Panc1 (cell line): ENCODE measurements around the gene PROX2. TPM values are rescaled to one million over a fixed set of nuclear protein-coding genes. Genes with fewer than 3 reads are reported as not detected.

Experiments used
- ATAC-seq: fragments of 200-7000 bp; cut with Tn5 transposase; 2 replicates; pipeline ENCODE4 v1.9.1; 2020; ENCODE audit warnings: mild to moderate bottlenecking, moderate library complexity
- BruUV-seq: library from RNA; stranded (reverse); fragments of 400-500 nt; replicated peaks from 2 replicates; lab custom pipeline; 2021; lab: Mats Ljungman, UMichigan
- CTCF ChIA-PET: fragments of 300-600 bp; sonication (Branson Sonifier 250); formaldehyde crosslinking; loops from one replicate; lab custom pipeline; 2022; ENCODE audit warnings: antibody characterized with exemption; lab: Charles Lee
- POLR2A ChIA-PET: fragments of 300-600 bp; sonication (Branson Sonifier 250); formaldehyde crosslinking; loops from one replicate; lab custom pipeline; 2022; ENCODE audit warnings: antibody characterized with exemption; lab: Charles Lee
- DNase-seq: peaks from one replicate; pipeline ENCODE4 v3.0.0-alpha.2; 2010; ENCODE audit warnings: low read depth, low spot score
- H3K27ac ChIP-seq: 2 replicates; pipeline ENCODE4 v1.5.1; 2011; ENCODE audit warnings: mild to moderate bottlenecking, low read length, inconsistent platforms
- H3K27me3 ChIP-seq: fragments of 200-500 bp; sonication (Bioruptor generic); 2 replicates; pipeline ENCODE4 v1.6.0; 2014; ENCODE audit warnings: low read length, inconsistent platforms; ENCODE audit not compliant: control insufficient read depth, insufficient read depth
- H3K36me3 ChIP-seq: fragments of 200-500 bp; sonication (Bioruptor generic); 2 replicates; pipeline ENCODE4 v1.5.1; 2014; ENCODE audit warnings: inconsistent platforms, mild to moderate bottlenecking, low read length, moderate library complexity; ENCODE audit not compliant: control insufficient read depth, insufficient read depth
- H3K4me1 ChIP-seq: 2 replicates; pipeline ENCODE4 v1.5.1; 2011; ENCODE audit warnings: inconsistent platforms, mild to moderate bottlenecking, low read length, moderate library complexity; ENCODE audit not compliant: control insufficient read depth, insufficient read depth
- H3K4me3 ChIP-seq, 2 experiments: 2 replicates each; pipeline ENCODE4 v1.5.1; 2011 to 2012; ENCODE audit warnings: low read depth in 2 of 2, low read length in 2 of 2, mild to moderate bottlenecking in 2 of 2, inconsistent platforms in 1 of 2, moderate library complexity in 1 of 2
- H3K9me3 ChIP-seq: fragments of 200-500 bp; sonication (Bioruptor generic); 2 replicates; pipeline ENCODE4 v1.5.1; 2014; ENCODE audit warnings: low read depth, mild to moderate bottlenecking, inconsistent platforms, low read length, moderate library complexity; ENCODE audit not compliant: control insufficient read depth, insufficient read depth
- POLR2AphosphoS5 ChIP-seq: IDR thresholded peaks from 2 replicates; pipeline ENCODE4 v1.6.1; 2012; ENCODE audit warnings: mild to moderate bottlenecking, low read depth, low read length, moderate library complexity
- SIN3A ChIP-seq: IDR thresholded peaks from 2 replicates; pipeline ENCODE4 v1.6.1; 2012; ENCODE audit warnings: low read depth, mild to moderate bottlenecking, low read length, moderate library complexity, borderline replicate concordance; ENCODE audit not compliant: insufficient read depth
- TCF7L2 ChIP-seq: IDR thresholded peaks from 2 replicates; pipeline ENCODE4 v1.6.1; 2011; ENCODE audit warnings: mild to moderate bottlenecking, low read depth, low read length, inconsistent platforms
- in situ Hi-C: cut with HindIII; loops from 2 replicates; pipeline ENCODE4 v1.10.0; 2016; ENCODE audit warnings: low sequenced_read_pairs, low pct_unique_long_range_greater_than_20kb
- intact Hi-C: fragments of 100-400 bp; cut with micrococcal nuclease; formaldehyde crosslinking; loops from one replicate; pipeline ENCODE4 v1.10.0; 2022; ENCODE audit not compliant: unreplicated experiment
- total RNA-seq: library from RNA; stranded (reverse); gene quantifications from one replicate; pipeline ENCODE4 v1.2.1, GENCODE V29; 2021; ENCODE audit not compliant: unreplicated experiment
- TF ChIP-seq, protein P1 (sequence below): fragments of 450-650 bp; IDR thresholded peaks from 2 replicates; pipeline ENCODE4 v1.5.1; 2017; ENCODE audit warnings: mild to moderate bottlenecking
- TF ChIP-seq, protein P2 (sequence below), 2 experiments: IDR thresholded peaks; 2 replicates each; pipeline ENCODE4 v1.6.1; 2011 to 2012; ENCODE audit warnings: low read depth in 2 of 2, control low read depth in 1 of 2, low read length in 1 of 2, mild to moderate bottlenecking in 1 of 2, moderate library complexity in 1 of 2; ENCODE audit not compliant: insufficient read depth in 1 of 2

The PROX2 gene
- total RNA-seq, 1 experiment from 2014 or later: not detected

DNA sequence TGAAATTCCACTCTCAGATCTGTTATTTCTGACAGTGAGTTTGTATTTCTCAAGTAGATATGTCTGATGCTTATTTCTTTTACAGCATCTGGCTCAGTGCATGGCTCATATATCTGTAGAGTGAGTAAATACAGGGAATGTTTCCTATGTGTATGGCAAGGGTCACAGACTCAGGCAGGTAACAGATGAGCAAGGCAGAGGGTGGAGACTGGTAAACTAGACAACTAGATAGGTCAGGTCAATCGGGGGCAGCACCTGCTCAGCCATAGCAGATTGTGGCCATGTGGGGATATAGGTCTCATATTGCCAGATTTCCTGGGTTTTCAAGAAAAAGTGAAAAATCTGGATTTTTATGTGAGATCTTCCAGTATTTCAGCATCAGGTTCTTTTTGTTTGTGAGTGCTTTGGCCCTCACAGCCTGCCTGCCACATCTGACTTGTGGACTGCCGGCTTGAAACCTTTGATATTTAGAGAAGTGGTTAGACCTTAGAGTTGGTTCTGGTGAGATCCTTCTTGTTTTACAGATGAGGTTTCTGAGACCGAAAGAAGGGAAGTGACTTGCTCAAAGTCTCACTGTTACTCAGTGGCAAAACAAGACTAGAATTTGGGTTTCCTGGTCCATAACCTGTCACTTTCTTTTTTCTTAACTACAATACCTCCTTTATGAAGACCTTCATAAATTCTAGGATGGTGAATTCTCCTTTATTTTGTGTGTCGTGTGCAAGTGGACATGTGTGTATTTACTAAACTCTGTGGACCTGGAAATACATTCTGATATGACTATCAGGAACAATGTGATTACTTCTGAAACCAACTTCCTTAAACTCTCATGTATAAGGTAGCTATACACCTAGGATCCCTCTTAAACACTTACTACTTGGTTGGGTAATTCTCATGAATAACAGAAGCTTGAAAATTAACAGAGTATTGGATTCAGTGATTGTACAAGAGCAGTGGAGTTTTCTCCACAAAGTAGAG lies 34.4 kb downstream of the PROX2 start:
- TF ChIP-seq SIN3A (no peak), POLR2AphosphoS5 (no peak), TCF7L2 (no peak)
- TF ChIP-seq, protein P1, sequence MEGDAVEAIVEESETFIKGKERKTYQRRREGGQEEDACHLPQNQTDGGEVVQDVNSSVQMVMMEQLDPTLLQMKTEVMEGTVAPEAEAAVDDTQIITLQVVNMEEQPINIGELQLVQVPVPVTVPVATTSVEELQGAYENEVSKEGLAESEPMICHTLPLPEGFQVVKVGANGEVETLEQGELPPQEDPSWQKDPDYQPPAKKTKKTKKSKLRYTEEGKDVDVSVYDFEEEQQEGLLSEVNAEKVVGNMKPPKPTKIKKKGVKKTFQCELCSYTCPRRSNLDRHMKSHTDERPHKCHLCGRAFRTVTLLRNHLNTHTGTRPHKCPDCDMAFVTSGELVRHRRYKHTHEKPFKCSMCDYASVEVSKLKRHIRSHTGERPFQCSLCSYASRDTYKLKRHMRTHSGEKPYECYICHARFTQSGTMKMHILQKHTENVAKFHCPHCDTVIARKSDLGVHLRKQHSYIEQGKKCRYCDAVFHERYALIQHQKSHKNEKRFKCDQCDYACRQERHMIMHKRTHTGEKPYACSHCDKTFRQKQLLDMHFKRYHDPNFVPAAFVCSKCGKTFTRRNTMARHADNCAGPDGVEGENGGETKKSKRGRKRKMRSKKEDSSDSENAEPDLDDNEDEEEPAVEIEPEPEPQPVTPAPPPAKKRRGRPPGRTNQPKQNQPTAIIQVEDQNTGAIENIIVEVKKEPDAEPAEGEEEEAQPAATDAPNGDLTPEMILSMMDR: no peak
- TF ChIP-seq, protein P2, sequence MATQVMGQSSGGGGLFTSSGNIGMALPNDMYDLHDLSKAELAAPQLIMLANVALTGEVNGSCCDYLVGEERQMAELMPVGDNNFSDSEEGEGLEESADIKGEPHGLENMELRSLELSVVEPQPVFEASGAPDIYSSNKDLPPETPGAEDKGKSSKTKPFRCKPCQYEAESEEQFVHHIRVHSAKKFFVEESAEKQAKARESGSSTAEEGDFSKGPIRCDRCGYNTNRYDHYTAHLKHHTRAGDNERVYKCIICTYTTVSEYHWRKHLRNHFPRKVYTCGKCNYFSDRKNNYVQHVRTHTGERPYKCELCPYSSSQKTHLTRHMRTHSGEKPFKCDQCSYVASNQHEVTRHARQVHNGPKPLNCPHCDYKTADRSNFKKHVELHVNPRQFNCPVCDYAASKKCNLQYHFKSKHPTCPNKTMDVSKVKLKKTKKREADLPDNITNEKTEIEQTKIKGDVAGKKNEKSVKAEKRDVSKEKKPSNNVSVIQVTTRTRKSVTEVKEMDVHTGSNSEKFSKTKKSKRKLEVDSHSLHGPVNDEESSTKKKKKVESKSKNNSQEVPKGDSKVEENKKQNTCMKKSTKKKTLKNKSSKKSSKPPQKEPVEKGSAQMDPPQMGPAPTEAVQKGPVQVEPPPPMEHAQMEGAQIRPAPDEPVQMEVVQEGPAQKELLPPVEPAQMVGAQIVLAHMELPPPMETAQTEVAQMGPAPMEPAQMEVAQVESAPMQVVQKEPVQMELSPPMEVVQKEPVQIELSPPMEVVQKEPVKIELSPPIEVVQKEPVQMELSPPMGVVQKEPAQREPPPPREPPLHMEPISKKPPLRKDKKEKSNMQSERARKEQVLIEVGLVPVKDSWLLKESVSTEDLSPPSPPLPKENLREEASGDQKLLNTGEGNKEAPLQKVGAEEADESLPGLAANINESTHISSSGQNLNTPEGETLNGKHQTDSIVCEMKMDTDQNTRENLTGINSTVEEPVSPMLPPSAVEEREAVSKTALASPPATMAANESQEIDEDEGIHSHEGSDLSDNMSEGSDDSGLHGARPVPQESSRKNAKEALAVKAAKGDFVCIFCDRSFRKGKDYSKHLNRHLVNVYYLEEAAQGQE (IDR thresholded peaks at IDR 0.05; ENCODE audit: insufficient read depth in 1 of 2, low read depth in 2 of 2, low read length in 1 of 2): no peak
- POLR2A ChIA-PET: interaction anchor here (0.8 kb wide), 1 partner anchor 124 kb away, joined by 3 read pairs; no protein-coding TSS in a partner anchor
- CTCF ChIA-PET: interaction anchor here (0.6 kb wide), 1 partner anchor 124 kb away, joined by 3 read pairs; no protein-coding TSS in a partner anchor
- no TSS peak for BruUV-seq
- ATAC-seq (no peak), DNase-seq (no peak)
- Histone ChIP-seq H3K36me3 (no peaks in the 10 kb centered on the region; the same call in none of the 2 replicates), H3K4me1 (no peaks in the 10 kb centered on the region), H3K4me3 (no peak overlapping the region), H3K9me3 (no peaks in the 10 kb centered on the region), H3K27me3 (no peaks in the 10 kb centered on the region), H3K27ac (no peak overlapping the region)
- in situ Hi-C loops: no loop called here
- intact Hi-C loops: no loop called here

DNA sequence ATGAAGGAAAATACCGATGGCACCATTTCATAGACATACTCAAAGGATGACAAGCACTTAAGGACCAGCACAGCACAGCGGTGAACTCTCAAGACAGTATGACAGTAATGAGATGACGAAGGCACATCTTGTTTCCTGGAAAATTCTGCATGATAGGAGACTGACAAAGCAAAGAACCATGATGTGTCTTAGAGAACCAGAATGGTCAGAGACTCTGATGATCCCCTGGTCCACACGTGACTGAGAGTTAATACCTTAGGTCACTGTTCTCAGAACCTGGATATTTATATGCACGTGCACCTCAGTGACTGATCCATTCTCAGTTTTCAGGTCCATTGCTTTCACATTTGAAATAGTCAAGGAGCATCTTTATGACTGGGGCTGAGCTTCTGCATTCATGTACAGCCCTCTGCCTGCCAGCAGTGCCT lies 35.3 kb downstream of the PROX2 start:
- Histone ChIP-seq H3K4me3 (no peak overlapping the region), H3K4me1 (no peaks in the 10 kb centered on the region), H3K27me3 (no peaks in the 10 kb centered on the region), H3K9me3 (no peaks in the 10 kb centered on the region), H3K27ac (no peak overlapping the region), H3K36me3 (peaks cover 3% of the 10 kb centered on the region)
- DNase-seq (no peak), ATAC-seq (no peak)
- no peak for TF ChIP-seq POLR2AphosphoS5
- in situ Hi-C loops: no loop called here
- ChIA-PET CTCF (no interaction called here), POLR2A (no interaction called here)
- intact Hi-C loops: no loop called here
- BruUV-seq: no TSS peak

DNA sequence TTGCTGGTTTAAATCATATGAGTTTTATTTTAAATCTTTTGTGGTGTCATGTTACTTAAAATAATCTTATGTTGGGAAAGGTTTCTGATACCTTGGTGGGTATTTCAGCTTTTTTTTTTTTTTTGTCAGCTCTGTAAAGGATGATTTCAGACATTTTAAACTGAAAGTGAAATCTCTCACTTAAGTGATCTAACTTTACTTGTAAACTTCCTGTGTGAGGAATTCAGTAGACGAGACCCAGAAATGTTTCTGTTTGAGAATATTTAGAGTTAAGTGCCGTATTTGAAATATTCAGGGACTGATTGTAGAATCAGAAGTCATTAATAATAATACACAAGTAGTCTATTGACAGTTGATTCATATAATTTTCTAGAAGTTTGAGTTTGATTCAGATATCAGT lies 37.8 kb downstream of the PROX2 start:
- BruUV-seq: no TSS peak
- H3K4me3 ChIP-seq: no peak overlapping the region
- DNase-seq (no peak), ATAC-seq (no peak)
- H3K27ac ChIP-seq: no peak overlapping the region
- no peaks in the 10 kb centered on the region for H3K27me3 ChIP-seq
- H3K36me3 ChIP-seq: peaks cover 3% of the 10 kb centered on the region
- no peak for TF ChIP-seq SIN3A
- TF ChIP-seq, protein P2 (IDR thresholded peaks at IDR 0.05; ENCODE audit: insufficient read depth in 1 of 2, low read depth in 2 of 2, low read length in 1 of 2): no peak
- TF ChIP-seq, protein P1: no peak
- TF ChIP-seq TCF7L2: no peak
- no peak for TF ChIP-seq POLR2AphosphoS5
- H3K4me1 ChIP-seq: no peaks in the 10 kb centered on the region
- CTCF ChIA-PET: no interaction called here
- intact Hi-C loops: no loop called here
- POLR2A ChIA-PET: no interaction called here
- H3K9me3 ChIP-seq: no peaks in the 10 kb centered on the region
- in situ Hi-C loops: no loop called here
